GM12878 (cell line): ENCODE data around the gene RAE1. TPM values are rescaled to one million over a fixed set of nuclear protein-coding genes. Genes with fewer than 3 reads are reported as not detected.

Experiments
- BCL3 ChIP-seq: IDR thresholded peaks from 2 replicates; pipeline ENCODE4 v1.6.1; 2011; ENCODE audit warnings: borderline replicate concordance, low read depth, mild to moderate bottlenecking, moderate library complexity, low read length; ENCODE audit not compliant: insufficient read depth, poor library complexity, severe bottlenecking
- CREM ChIP-seq: IDR thresholded peaks from 2 replicates; pipeline ENCODE4 v1.6.1; 2014; ENCODE audit warnings: antibody characterized with exemption, low read depth
- ETV6 ChIP-seq, 2 experiments: fragments of 450-650 bp in 1 of 2; IDR thresholded peaks in 1 of 2; conservative IDR thresholded peaks in 1 of 2; 2 replicates each; pipeline ENCODE4 v1.6.1; 2014; ENCODE audit warnings: antibody characterized with exemption in 1 of 2, borderline replicate concordance in 1 of 2, low read depth in 1 of 2, mild to moderate bottlenecking in 1 of 2, moderate library complexity in 1 of 2
- HCFC1 ChIP-seq: fragments of 150-350 bp; IDR thresholded peaks from 2 replicates; pipeline ENCODE4 v1.6.1; 2014; ENCODE audit warnings: low read length
- HDGF ChIP-seq: fragments of 450-650 bp; IDR thresholded peaks from 2 replicates; pipeline ENCODE4 v1.6.1; 2016; ENCODE audit warnings: antibody characterized with exemption
- IKZF1 ChIP-seq: fragments of 450-650 bp; conservative IDR thresholded peaks from 2 replicates; pipeline ENCODE4 v1.6.1; 2017; ENCODE audit warnings: antibody characterized with exemption, mild to moderate bottlenecking
- LARP7 ChIP-seq: fragments of 450-650 bp; IDR thresholded peaks from 2 replicates; pipeline ENCODE4 v1.6.1; 2017; ENCODE audit warnings: mild to moderate bottlenecking
- MYC ChIP-seq: IDR thresholded peaks from 2 replicates; pipeline ENCODE4 v1.6.1; 2011; ENCODE audit warnings: mild to moderate bottlenecking, low read length, moderate library complexity, inconsistent platforms; ENCODE audit not compliant: insufficient read depth, insufficient replicate concordance, insufficient read length, severe bottlenecking
- NBN ChIP-seq: fragments of 450-650 bp; IDR thresholded peaks from 2 replicates; pipeline ENCODE4 v1.6.1; 2016
- NKRF ChIP-seq: fragments of 450-650 bp; conservative IDR thresholded peaks from 2 replicates; pipeline ENCODE4 v1.6.1; 2017; ENCODE audit warnings: mild to moderate bottlenecking, moderate library complexity
- NR2C2 ChIP-seq: IDR thresholded peaks from 2 replicates; pipeline ENCODE4 v1.6.1; 2011; ENCODE audit warnings: borderline replicate concordance, low read depth; ENCODE audit not compliant: control insufficient read depth, insufficient read length
- NR2F1 ChIP-seq: fragments of 450-650 bp; conservative IDR thresholded peaks from 2 replicates; pipeline ENCODE4 v1.6.1; 2017; ENCODE audit warnings: mild to moderate bottlenecking
- NRF1 ChIP-seq: conservative IDR thresholded peaks from 2 replicates; pipeline ENCODE4 v1.6.1; 2011; ENCODE audit warnings: mild to moderate bottlenecking, low read depth, low read length, improper control_type of control experiment
- PML ChIP-seq: IDR thresholded peaks from 2 replicates; pipeline ENCODE4 v1.6.1; 2012; ENCODE audit warnings: low read length, inconsistent platforms
- POLR2AphosphoS2 ChIP-seq: IDR thresholded peaks from 2 replicates; pipeline ENCODE4 v1.6.1; 2011; ENCODE audit warnings: low read depth, mild to moderate bottlenecking, low read length, improper control_type of control experiment, moderate library complexity
- POLR2AphosphoS5 ChIP-seq: IDR thresholded peaks from 2 replicates; pipeline ENCODE4 v1.6.1; 2011; ENCODE audit warnings: mild to moderate bottlenecking, low read length, inconsistent platforms
- RB1 ChIP-seq: fragments of 450-650 bp; formaldehyde crosslinking; IDR thresholded peaks from 2 replicates; pipeline ENCODE4 v1.6.1; 2017; ENCODE audit warnings: mild to moderate bottlenecking, borderline replicate concordance
- SIX5 ChIP-seq: IDR thresholded peaks from 2 replicates; pipeline ENCODE4 v1.6.1; 2011; ENCODE audit warnings: mild to moderate bottlenecking, low read depth, low read length, moderate library complexity; ENCODE audit not compliant: severe bottlenecking
- SMC3 ChIP-seq: IDR thresholded peaks from 2 replicates; pipeline ENCODE4 v1.6.1; 2011; ENCODE audit warnings: low read length, improper control_type of control experiment, borderline replicate concordance
- SUZ12 ChIP-seq: fragments of 200-600 bp; sonication (generic); IDR thresholded peaks from one replicate; pipeline ENCODE4 v1.6.1; 2018; ENCODE audit warnings: antibody characterized with exemption, mild to moderate bottlenecking; ENCODE audit not compliant: unreplicated experiment
- TAF1 ChIP-seq: IDR thresholded peaks from 2 replicates; pipeline ENCODE4 v1.6.1; 2011; ENCODE audit warnings: mild to moderate bottlenecking, low read depth, low read length, borderline replicate concordance
- TCF7 ChIP-seq: IDR thresholded peaks from 2 replicates; pipeline ENCODE4 v1.6.1; 2014; ENCODE audit warnings: antibody characterized with exemption, borderline replicate concordance
- ZBED1 ChIP-seq: IDR thresholded peaks from 2 replicates; pipeline ENCODE4 v1.6.1; 2016; ENCODE audit warnings: borderline replicate concordance
- ZBTB11 ChIP-seq: fragments of 450-650 bp; formaldehyde crosslinking; IDR thresholded peaks from 2 replicates; pipeline ENCODE4 v1.5.0; 2022; ENCODE audit warnings: mild to moderate bottlenecking, missing genetic modification characterization
- ZNF622 ChIP-seq: fragments of 450-650 bp; IDR thresholded peaks from 2 replicates; pipeline ENCODE4 v1.6.1; 2017; ENCODE audit warnings: mild to moderate bottlenecking, inconsistent platforms
- polyA plus RNA-seq, 11 experiments: library from polyadenylated mRNA; depleted of rRNA in 4 of 11; unstranded in 6 of 11; stranded (reverse) in 5 of 11; fragments of >200 nt; fragmentation: Nextera tagmentation in 4 of 11; fragmentation: Illumina TruSeq in 1 of 11; extraction: Ambion mirVana in 4 of 11; extraction: Trizol in 1 of 11; gene quantifications; 1 replicate in 1 of 11; 2 replicates in 10 of 11; pipeline versions ENCODE4 v1.2.1 to v1.2.3, GENCODE V29; 2011 to 2016; ENCODE audit warnings: inconsistent platforms in 2 of 11, missing spikeins in 2 of 11, low read depth in 1 of 11
- total RNA-seq, 4 experiments: library from RNA; depleted of rRNA in 3 of 4; stranded (reverse); fragments of >200 nt in 3 of 4; fragmentation: Illumina TruSeq in 1 of 4; extraction: Trizol in 1 of 4; gene quantifications; 2 replicates each; pipeline versions ENCODE4 v1.2.1 to v1.2.3, GENCODE V29; 2013 to 2021

Gene RAE1
- total and polyA plus RNA-seq, 10 of the 15 experiments (the other 5 are each of a cell fraction or from before 2014, with no cell fraction given): 28.7 to 107 (median 49.3) TPM

- TF ChIP-seq MYC (no peak), CREM (peak; percentile 53; the same call in 1 of the 2 replicates), ETV6 (conservative IDR thresholded peaks at IDR 0.05 in 1 of 2, IDR thresholded peaks at IDR 0.05 in 1 of 2; ENCODE audit: borderline replicate concordance in 1 of 2, low read depth in 1 of 2) (peak in 1 of 2 experiments; percentile 43; a peak in 1 of 4 replicates), IKZF1 (peak; percentile 93), SMC3 (no peak; the same call in 1 of the 2 replicates), TCF7 (no peak), RB1 (no peak), LARP7 (no peak; the same call in 1 of the 2 replicates), ZBED1 (peak; percentile 32; the same call in 1 of the 2 replicates), POLR2AphosphoS5 (peak; percentile 82), SUZ12 (no peak), ZNF622 (no peak), NKRF (0 out of 2 replicates have a peak, but pooled peaks have one; percentile 24), HCFC1 (no peak), PML (no peak), ZBTB11 (no peak), SIX5 (no peak), BCL3 (peak; percentile 88), NR2F1 (peak; percentile 79), HDGF (no peak), NBN (peak; percentile 48; the same call in 1 of the 2 replicates), TAF1 (peak; percentile 38; the same call in 1 of the 2 replicates), NRF1 (no peak), POLR2AphosphoS2 (no peak), NR2C2 (no peak)
Measured at GRCh38 chr20:57399587-57400155, 48.6 kb downstream of the RAE1 start (continued).
